ENCODE measurements around the gene UBR3.

The UBR3 gene

GRCh38 chr2:170070778-170071177, 243.5 kb downstream of the UBR3 start:
- no peak for DNase-seq
- H3K9me2 ChIP-seq (replicated peaks; ENCODE audit: insufficient read depth, low read length), result no peaks in the 10 kb centered on the region
- no peaks in the 10 kb centered on the region for H3K36me3 ChIP-seq (replicated peaks; ENCODE audit: insufficient read depth, low read length)
- 0 out of 2 replicates have a peak, but pooled peaks cover 4% of the 10 kb centered on the region for H3K4me1 ChIP-seq (ENCODE audit: low read length)
- H3K9ac ChIP-seq (ENCODE audit: low read length), result no peak overlapping the region
- no peak overlapping the region for H3K4me3 ChIP-seq (ENCODE audit: low read length)
- H2AFZ ChIP-seq (ENCODE audit: low read length), result no peak overlapping the region
- no peaks in the 10 kb centered on the region for H4K20me1 ChIP-seq (ENCODE audit: insufficient read depth, low read length)
- no peak overlapping the region for H3K4me2 ChIP-seq (ENCODE audit: low read depth, low read length)
- no peaks in the 10 kb centered on the region for H3K9me3 ChIP-seq (replicated peaks; ENCODE audit: insufficient read depth, low read length)
- H3K79me2 ChIP-seq (ENCODE audit: low read length), result no peaks in the 10 kb centered on the region
- peaks cover 4% of the 10 kb centered on the region; the same call in 1 of the 2 replicates for H3F3A ChIP-seq (ENCODE audit: insufficient read depth, low read length)
- H3K27ac ChIP-seq (ENCODE audit: low read length), result no peak overlapping the region
- TF ChIP-seq EZH2 (optimal IDR thresholded peaks at IDR 0.05; ENCODE audit: low read depth, low read length), result no peak
- TF ChIP-seq EZH2phosphoT487 (IDR thresholded peaks at IDR 0.05; ENCODE audit: low read length), result no peak
- TF ChIP-seq CTCF (IDR thresholded peaks at IDR 0.05; ENCODE audit: low read length), result no peak
- H3K27me3 ChIP-seq (replicated peaks; ENCODE audit: insufficient read depth, low read length), result no peaks in the 10 kb centered on the region

GRCh38 chr2:170073288-170073687, 246.0 kb downstream of the UBR3 start:
- no peak overlapping the region for H3K27ac ChIP-seq (ENCODE audit: low read length)
- no peak overlapping the region for H3K4me2 ChIP-seq (ENCODE audit: low read depth, low read length)
- no peaks in the 10 kb centered on the region for H3K9me2 ChIP-seq (replicated peaks; ENCODE audit: insufficient read depth, low read length)
- no peak for DNase-seq
- H3K9me3 ChIP-seq (replicated peaks; ENCODE audit: insufficient read depth, low read length), result no peaks in the 10 kb centered on the region
- H3K27me3 ChIP-seq (replicated peaks; ENCODE audit: insufficient read depth, low read length), result no peaks in the 10 kb centered on the region
- H3K4me3 ChIP-seq (ENCODE audit: low read length), result no peak overlapping the region
- H3K4me1 ChIP-seq (ENCODE audit: low read length), result 0 out of 2 replicates have a peak, but pooled peaks cover 6% of the 10 kb centered on the region
- H3F3A ChIP-seq (ENCODE audit: insufficient read depth, low read length), result peaks cover 8% of the 10 kb centered on the region; the same call in 1 of the 2 replicates
- no peaks in the 10 kb centered on the region for H4K20me1 ChIP-seq (ENCODE audit: insufficient read depth, low read length)
- TF ChIP-seq EZH2phosphoT487 (IDR thresholded peaks at IDR 0.05; ENCODE audit: low read length), result no peak
- TF ChIP-seq CTCF (IDR thresholded peaks at IDR 0.05; ENCODE audit: low read length), result no peak
- no peak for TF ChIP-seq EZH2 (optimal IDR thresholded peaks at IDR 0.05; ENCODE audit: low read depth, low read length)
- no peaks in the 10 kb centered on the region for H3K79me2 ChIP-seq (ENCODE audit: low read length)
- no peaks in the 10 kb centered on the region for H3K36me3 ChIP-seq (replicated peaks; ENCODE audit: insufficient read depth, low read length)
- no peak overlapping the region for H2AFZ ChIP-seq (ENCODE audit: low read length)
- no peak overlapping the region for H3K9ac ChIP-seq (ENCODE audit: low read length)

GRCh38 chr2:170076189-170076588, 248.9 kb downstream of the UBR3 start:
- H3K4me3 ChIP-seq (ENCODE audit: low read length), result no peak overlapping the region
- no peaks in the 10 kb centered on the region for H3K36me3 ChIP-seq (replicated peaks; ENCODE audit: insufficient read depth, low read length)
- no peaks in the 10 kb centered on the region for H3K79me2 ChIP-seq (ENCODE audit: low read length)
- H3K4me1 ChIP-seq (ENCODE audit: low read length), result 0 out of 2 replicates have a peak, but pooled peaks cover 6% of the 10 kb centered on the region
- TF ChIP-seq EZH2phosphoT487 (IDR thresholded peaks at IDR 0.05; ENCODE audit: low read length), result no peak
- no peak for TF ChIP-seq EZH2 (optimal IDR thresholded peaks at IDR 0.05; ENCODE audit: low read depth, low read length)
- TF ChIP-seq CTCF (IDR thresholded peaks at IDR 0.05; ENCODE audit: low read length), result no peak
- peak overlapping the region; percentile 16; the same call in 1 of the 2 replicates for H3K27ac ChIP-seq (ENCODE audit: low read length)
- peak; percentile 30 for DNase-seq
- H4K20me1 ChIP-seq (ENCODE audit: insufficient read depth, low read length), result no peaks in the 10 kb centered on the region
- H3F3A ChIP-seq (ENCODE audit: insufficient read depth, low read length), result peaks cover 8% of the 10 kb centered on the region; the same call in 1 of the 2 replicates
- H3K9me2 ChIP-seq (replicated peaks; ENCODE audit: insufficient read depth, low read length), result no peaks in the 10 kb centered on the region
- H3K9ac ChIP-seq (ENCODE audit: low read length), result no peak overlapping the region
- H3K9me3 ChIP-seq (replicated peaks; ENCODE audit: insufficient read depth, low read length), result no peaks in the 10 kb centered on the region
- H2AFZ ChIP-seq (ENCODE audit: low read length), result no peak overlapping the region
- no peaks in the 10 kb centered on the region for H3K27me3 ChIP-seq (replicated peaks; ENCODE audit: insufficient read depth, low read length)
- no peak overlapping the region for H3K4me2 ChIP-seq (ENCODE audit: low read depth, low read length)

Data from MM.1S (cell line).